HEK293 (cell line): ENCODE measurements around the gene HES1.

Experiments
- BCL11B ChIP-seq: fragments of 450-650 bp; formaldehyde crosslinking; IDR thresholded peaks from 2 replicates; pipeline ENCODE4 v1.5.1; 2016; ENCODE audit warnings: low read depth, missing biosample characterization, missing genetic modification characterization
- GFI1B ChIP-seq: fragments of 450-650 bp; formaldehyde crosslinking; IDR thresholded peaks from 2 replicates; pipeline ENCODE4 v1.5.1; 2016; ENCODE audit warnings: missing biosample characterization, missing genetic modification characterization
- GLIS1 ChIP-seq: fragments of 450-650 bp; formaldehyde crosslinking; IDR thresholded peaks from 2 replicates; pipeline ENCODE4 v1.5.1; 2016; ENCODE audit warnings: missing biosample characterization, missing genetic modification characterization
- HOXC10 ChIP-seq: sonication (generic); formaldehyde crosslinking; IDR thresholded peaks from 2 replicates; pipeline ENCODE4 v1.8.1; 2023; ENCODE audit warnings: mild to moderate bottlenecking, missing genetic modification reagents
- KLF16 ChIP-seq: fragments of 450-650 bp; formaldehyde crosslinking; IDR thresholded peaks from 2 replicates; pipeline ENCODE4 v1.5.1; 2017; ENCODE audit warnings: missing biosample characterization, missing genetic modification characterization
- OSR2 ChIP-seq: fragments of 450-650 bp; formaldehyde crosslinking; IDR thresholded peaks from 2 replicates; pipeline ENCODE4 v1.5.1; 2016; ENCODE audit warnings: missing biosample characterization, missing genetic modification characterization
- SCRT1 ChIP-seq: fragments of 450-650 bp; formaldehyde crosslinking; IDR thresholded peaks from 2 replicates; pipeline ENCODE4 v1.5.1; 2016; ENCODE audit warnings: missing biosample characterization, missing genetic modification characterization, borderline replicate concordance
- SP2 ChIP-seq: fragments of 450-650 bp; formaldehyde crosslinking; IDR thresholded peaks from 2 replicates; pipeline ENCODE4 v1.5.1; 2016; ENCODE audit warnings: missing biosample characterization, missing genetic modification characterization
- SP7 ChIP-seq: fragments of 450-650 bp; formaldehyde crosslinking; IDR thresholded peaks from 2 replicates; pipeline ENCODE4 v1.5.1; 2016; ENCODE audit warnings: missing biosample characterization, missing genetic modification characterization
- ZBTB1 ChIP-seq: fragments of 450-650 bp; formaldehyde crosslinking; IDR thresholded peaks from 2 replicates; pipeline ENCODE4 v1.5.1; 2016; ENCODE audit warnings: missing biosample characterization, missing genetic modification characterization
- ZBTB17 ChIP-seq: fragments of 450-650 bp; formaldehyde crosslinking; IDR thresholded peaks from 2 replicates; pipeline ENCODE4 v1.5.1; 2016; ENCODE audit warnings: missing biosample characterization, missing genetic modification characterization
- ZBTB21 ChIP-seq: fragments of 450-650 bp; formaldehyde crosslinking; IDR thresholded peaks from 2 replicates; pipeline ENCODE4 v1.5.1; 2017; ENCODE audit warnings: missing biosample characterization, missing genetic modification characterization
- ZFP37 ChIP-seq: fragments of 450-650 bp; formaldehyde crosslinking; IDR thresholded peaks from 2 replicates; pipeline ENCODE4 v1.5.1; 2016; ENCODE audit warnings: missing biosample characterization, missing genetic modification characterization
- ZNF140 ChIP-seq: fragments of 450-650 bp; formaldehyde crosslinking; IDR thresholded peaks from 2 replicates; pipeline ENCODE4 v1.5.1; 2016; ENCODE audit warnings: missing biosample characterization, missing genetic modification characterization
- ZNF23 ChIP-seq: fragments of 450-650 bp; formaldehyde crosslinking; IDR thresholded peaks from 2 replicates; pipeline ENCODE4 v1.5.1; 2016; ENCODE audit warnings: missing biosample characterization, missing genetic modification characterization, borderline replicate concordance
- ZNF311 ChIP-seq: fragments of 450-650 bp; formaldehyde crosslinking; IDR thresholded peaks from 2 replicates; pipeline ENCODE4 v1.5.1; 2017; ENCODE audit warnings: missing biosample characterization, missing genetic modification characterization, borderline replicate concordance
- ZNF341 ChIP-seq: fragments of 450-650 bp; formaldehyde crosslinking; IDR thresholded peaks from 2 replicates; pipeline ENCODE4; 2016; ENCODE audit warnings: low read depth, missing biosample characterization, missing genetic modification characterization
- ZNF521 ChIP-seq: fragments of 450-650 bp; formaldehyde crosslinking; IDR thresholded peaks from 2 replicates; pipeline ENCODE4 v1.5.1; 2017; ENCODE audit warnings: missing biosample characterization, mild to moderate bottlenecking, missing genetic modification characterization
- ZNF548 ChIP-seq: fragments of 450-650 bp; formaldehyde crosslinking; IDR thresholded peaks from 2 replicates; pipeline ENCODE4 v1.5.1; 2016; ENCODE audit warnings: missing biosample characterization, missing genetic modification characterization
- ZNF600 ChIP-seq: fragments of 450-650 bp; formaldehyde crosslinking; IDR thresholded peaks from 2 replicates; pipeline ENCODE4 v1.5.1; 2016; ENCODE audit warnings: missing biosample characterization, missing genetic modification characterization
- ZNF610 ChIP-seq: fragments of 450-650 bp; formaldehyde crosslinking; IDR thresholded peaks from 2 replicates; pipeline ENCODE4 v1.5.1; 2016; ENCODE audit warnings: missing biosample characterization, missing genetic modification characterization, borderline replicate concordance
- ZNF629 ChIP-seq: fragments of 450-650 bp; formaldehyde crosslinking; IDR thresholded peaks from 2 replicates; pipeline ENCODE4 v1.5.1; 2017; ENCODE audit warnings: missing biosample characterization, missing genetic modification characterization
- ZNF658 ChIP-seq: fragments of 450-650 bp; formaldehyde crosslinking; IDR thresholded peaks from 2 replicates; pipeline ENCODE4; 2016; ENCODE audit warnings: missing biosample characterization, missing genetic modification characterization
- ZNF747 ChIP-seq: fragments of 450-650 bp; formaldehyde crosslinking; IDR thresholded peaks from 2 replicates; pipeline ENCODE4 v1.5.1; 2016; ENCODE audit warnings: missing biosample characterization, missing genetic modification characterization
- ZNF768 ChIP-seq: fragments of 450-650 bp; formaldehyde crosslinking; IDR thresholded peaks from 2 replicates; pipeline ENCODE4 v1.5.1; 2018; ENCODE audit warnings: missing biosample characterization, mild to moderate bottlenecking, missing genetic modification characterization
- ZNF776 ChIP-seq: fragments of 450-650 bp; formaldehyde crosslinking; IDR thresholded peaks from 2 replicates; pipeline ENCODE4 v1.5.0; 2017; ENCODE audit warnings: missing biosample characterization, missing genetic modification characterization, borderline replicate concordance
- ZSCAN30 ChIP-seq: fragments of 450-650 bp; IDR thresholded peaks from 2 replicates; pipeline ENCODE4 v1.5.1; 2018; ENCODE audit warnings: missing biosample characterization, mild to moderate bottlenecking, missing genetic modification characterization, moderate library complexity
- TF ChIP-seq, protein P1 (sequence below): fragments of 450-650 bp; IDR thresholded peaks from 2 replicates; pipeline ENCODE4 v1.5.1; 2018; ENCODE audit warnings: missing biosample characterization, mild to moderate bottlenecking, missing genetic modification characterization
- TF ChIP-seq, protein P2 (sequence below): fragments of 450-650 bp; formaldehyde crosslinking; IDR thresholded peaks from 2 replicates; pipeline ENCODE4 v1.5.1; 2016; ENCODE audit warnings: missing biosample characterization, missing genetic modification characterization
- TF ChIP-seq, protein P3 (sequence below): fragments of 450-650 bp; formaldehyde crosslinking; IDR thresholded peaks from 2 replicates; pipeline ENCODE4 v1.5.1; 2016; ENCODE audit warnings: missing biosample characterization, missing genetic modification characterization
- TF ChIP-seq, protein P4 (sequence below): fragments of 450-650 bp; formaldehyde crosslinking; IDR thresholded peaks from 2 replicates; pipeline ENCODE4 v1.5.1; 2017; ENCODE audit warnings: missing biosample characterization, missing genetic modification characterization
- TF ChIP-seq, protein P5 (sequence below): fragments of 450-650 bp; IDR thresholded peaks from 2 replicates; pipeline ENCODE4 v1.5.1; 2018; ENCODE audit warnings: missing biosample characterization, missing genetic modification characterization
- TF ChIP-seq, protein P6 (sequence below): fragments of 450-650 bp; formaldehyde crosslinking; IDR thresholded peaks from 2 replicates; pipeline ENCODE4 v1.5.1; 2016; ENCODE audit warnings: missing biosample characterization, missing genetic modification characterization, low read depth

Gene HES1

DNA sequence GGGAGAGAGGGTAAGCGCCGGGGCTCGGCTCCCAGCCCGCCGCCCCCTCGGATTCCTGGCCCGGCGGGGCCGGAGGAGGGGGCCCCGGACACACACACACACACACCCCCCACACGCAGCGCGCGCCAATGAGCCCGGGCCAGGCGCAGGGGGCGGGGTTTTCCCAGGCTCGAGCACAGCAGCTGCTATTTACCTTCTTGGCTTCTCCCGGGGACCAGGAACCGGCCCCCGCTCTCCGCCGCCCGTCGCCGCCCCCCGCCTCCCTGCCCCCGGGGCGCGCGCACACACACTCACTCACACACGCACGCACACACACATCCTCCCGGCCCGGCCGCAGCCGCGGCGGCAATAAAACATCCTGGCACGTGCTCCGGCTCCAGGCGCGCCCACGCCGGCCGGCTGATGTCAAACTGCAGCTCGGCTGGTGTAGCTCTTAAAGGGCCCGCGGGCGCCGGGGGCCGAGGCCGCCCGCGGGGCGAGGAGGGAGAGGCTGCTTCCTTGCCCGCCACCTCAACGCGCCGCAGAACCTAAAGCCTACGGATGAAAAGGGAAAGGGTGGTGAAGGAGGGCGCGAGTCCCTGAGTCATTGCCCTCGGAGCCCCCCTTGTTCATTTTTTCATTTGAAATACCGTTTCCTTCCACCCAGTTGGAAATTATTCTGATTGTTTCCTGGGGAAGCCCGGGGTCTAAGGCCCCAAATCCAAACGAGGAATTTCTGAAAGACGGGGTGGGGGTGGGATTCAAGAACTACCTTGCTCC is 1.0 kb upstream of the HES1 start (continued):
- TF ChIP-seq ZFP37 (peak; percentile 90), ZNF341 (tag by site-specific recombination) (peak; percentile 87), ZNF747 (tag by site-specific recombination) (no peak), ZNF548 (tag by site-specific recombination) (no peak), ZNF658 (tag by site-specific recombination) (no peak), BCL11B (peak; percentile 99), ZSCAN30 (tag by site-specific recombination) (peak; percentile 98), GLIS1 (tag by site-specific recombination) (peak; percentile 99), ZBTB17 (tag by site-specific recombination) (peak; percentile 87), ZNF776 (no peak), SCRT1 (tag by site-specific recombination) (no peak), HOXC10 (CRISPR knock-in tag) (no peak), ZNF521 (tag by site-specific recombination) (no peak), ZNF768 (tag by site-specific recombination) (no peak), ZNF629 (tag by site-specific recombination) (peak; percentile 96), ZNF311 (no peak), ZNF140 (tag by site-specific recombination) (no peak), ZNF23 (tag by site-specific recombination) (no peak), ZBTB1 (tag by site-specific recombination) (peak; percentile 100), ZNF610 (tag by site-specific recombination) (peak; percentile 86; the same call in 1 of the 2 replicates), ZNF600 (tag by site-specific recombination) (peak; percentile 71; the same call in 1 of the 2 replicates), KLF16 (tag by site-specific recombination) (peak; percentile 99), GFI1B (peak; percentile 94), SP7 (tag by site-specific recombination) (peak; percentile 99), OSR2 (peak; percentile 98), SP2 (tag by site-specific recombination) (peak; percentile 88), ZBTB21 (peak; percentile 83)
- TF ChIP-seq, protein P1, sequence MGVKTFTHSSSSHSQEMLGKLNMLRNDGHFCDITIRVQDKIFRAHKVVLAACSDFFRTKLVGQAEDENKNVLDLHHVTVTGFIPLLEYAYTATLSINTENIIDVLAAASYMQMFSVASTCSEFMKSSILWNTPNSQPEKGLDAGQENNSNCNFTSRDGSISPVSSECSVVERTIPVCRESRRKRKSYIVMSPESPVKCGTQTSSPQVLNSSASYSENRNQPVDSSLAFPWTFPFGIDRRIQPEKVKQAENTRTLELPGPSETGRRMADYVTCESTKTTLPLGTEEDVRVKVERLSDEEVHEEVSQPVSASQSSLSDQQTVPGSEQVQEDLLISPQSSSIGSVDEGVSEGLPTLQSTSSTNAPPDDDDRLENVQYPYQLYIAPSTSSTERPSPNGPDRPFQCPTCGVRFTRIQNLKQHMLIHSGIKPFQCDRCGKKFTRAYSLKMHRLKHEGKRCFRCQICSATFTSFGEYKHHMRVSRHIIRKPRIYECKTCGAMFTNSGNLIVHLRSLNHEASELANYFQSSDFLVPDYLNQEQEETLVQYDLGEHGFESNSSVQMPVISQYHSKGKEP (tag by site-specific recombination) = peak; percentile 86
- TF ChIP-seq, protein P2, sequence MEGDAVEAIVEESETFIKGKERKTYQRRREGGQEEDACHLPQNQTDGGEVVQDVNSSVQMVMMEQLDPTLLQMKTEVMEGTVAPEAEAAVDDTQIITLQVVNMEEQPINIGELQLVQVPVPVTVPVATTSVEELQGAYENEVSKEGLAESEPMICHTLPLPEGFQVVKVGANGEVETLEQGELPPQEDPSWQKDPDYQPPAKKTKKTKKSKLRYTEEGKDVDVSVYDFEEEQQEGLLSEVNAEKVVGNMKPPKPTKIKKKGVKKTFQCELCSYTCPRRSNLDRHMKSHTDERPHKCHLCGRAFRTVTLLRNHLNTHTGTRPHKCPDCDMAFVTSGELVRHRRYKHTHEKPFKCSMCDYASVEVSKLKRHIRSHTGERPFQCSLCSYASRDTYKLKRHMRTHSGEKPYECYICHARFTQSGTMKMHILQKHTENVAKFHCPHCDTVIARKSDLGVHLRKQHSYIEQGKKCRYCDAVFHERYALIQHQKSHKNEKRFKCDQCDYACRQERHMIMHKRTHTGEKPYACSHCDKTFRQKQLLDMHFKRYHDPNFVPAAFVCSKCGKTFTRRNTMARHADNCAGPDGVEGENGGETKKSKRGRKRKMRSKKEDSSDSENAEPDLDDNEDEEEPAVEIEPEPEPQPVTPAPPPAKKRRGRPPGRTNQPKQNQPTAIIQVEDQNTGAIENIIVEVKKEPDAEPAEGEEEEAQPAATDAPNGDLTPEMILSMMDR = no peak
- TF ChIP-seq, protein P3, sequence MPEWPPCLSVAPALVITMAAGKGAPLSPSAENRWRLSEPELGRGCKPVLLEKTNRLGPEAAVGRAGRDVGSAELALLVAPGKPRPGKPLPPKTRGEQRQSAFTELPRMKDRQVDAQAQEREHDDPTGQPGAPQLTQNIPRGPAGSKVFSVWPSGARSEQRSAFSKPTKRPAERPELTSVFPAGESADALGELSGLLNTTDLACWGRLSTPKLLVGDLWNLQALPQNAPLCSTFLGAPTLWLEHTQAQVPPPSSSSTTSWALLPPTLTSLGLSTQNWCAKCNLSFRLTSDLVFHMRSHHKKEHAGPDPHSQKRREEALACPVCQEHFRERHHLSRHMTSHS (tag by site-specific recombination) = peak; percentile 100
- TF ChIP-seq, protein P4, sequence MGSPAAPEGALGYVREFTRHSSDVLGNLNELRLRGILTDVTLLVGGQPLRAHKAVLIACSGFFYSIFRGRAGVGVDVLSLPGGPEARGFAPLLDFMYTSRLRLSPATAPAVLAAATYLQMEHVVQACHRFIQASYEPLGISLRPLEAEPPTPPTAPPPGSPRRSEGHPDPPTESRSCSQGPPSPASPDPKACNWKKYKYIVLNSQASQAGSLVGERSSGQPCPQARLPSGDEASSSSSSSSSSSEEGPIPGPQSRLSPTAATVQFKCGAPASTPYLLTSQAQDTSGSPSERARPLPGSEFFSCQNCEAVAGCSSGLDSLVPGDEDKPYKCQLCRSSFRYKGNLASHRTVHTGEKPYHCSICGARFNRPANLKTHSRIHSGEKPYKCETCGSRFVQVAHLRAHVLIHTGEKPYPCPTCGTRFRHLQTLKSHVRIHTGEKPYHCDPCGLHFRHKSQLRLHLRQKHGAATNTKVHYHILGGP (tag by site-specific recombination) = peak; percentile 39; the same call in 1 of the 2 replicates
- TF ChIP-seq, protein P5, sequence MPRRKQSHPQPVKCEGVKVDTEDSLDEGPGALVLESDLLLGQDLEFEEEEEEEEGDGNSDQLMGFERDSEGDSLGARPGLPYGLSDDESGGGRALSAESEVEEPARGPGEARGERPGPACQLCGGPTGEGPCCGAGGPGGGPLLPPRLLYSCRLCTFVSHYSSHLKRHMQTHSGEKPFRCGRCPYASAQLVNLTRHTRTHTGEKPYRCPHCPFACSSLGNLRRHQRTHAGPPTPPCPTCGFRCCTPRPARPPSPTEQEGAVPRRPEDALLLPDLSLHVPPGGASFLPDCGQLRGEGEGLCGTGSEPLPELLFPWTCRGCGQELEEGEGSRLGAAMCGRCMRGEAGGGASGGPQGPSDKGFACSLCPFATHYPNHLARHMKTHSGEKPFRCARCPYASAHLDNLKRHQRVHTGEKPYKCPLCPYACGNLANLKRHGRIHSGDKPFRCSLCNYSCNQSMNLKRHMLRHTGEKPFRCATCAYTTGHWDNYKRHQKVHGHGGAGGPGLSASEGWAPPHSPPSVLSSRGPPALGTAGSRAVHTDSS (tag by site-specific recombination) = 0 out of 2 replicates have a peak, but pooled peaks have one; percentile 14
- TF ChIP-seq, protein P6, sequence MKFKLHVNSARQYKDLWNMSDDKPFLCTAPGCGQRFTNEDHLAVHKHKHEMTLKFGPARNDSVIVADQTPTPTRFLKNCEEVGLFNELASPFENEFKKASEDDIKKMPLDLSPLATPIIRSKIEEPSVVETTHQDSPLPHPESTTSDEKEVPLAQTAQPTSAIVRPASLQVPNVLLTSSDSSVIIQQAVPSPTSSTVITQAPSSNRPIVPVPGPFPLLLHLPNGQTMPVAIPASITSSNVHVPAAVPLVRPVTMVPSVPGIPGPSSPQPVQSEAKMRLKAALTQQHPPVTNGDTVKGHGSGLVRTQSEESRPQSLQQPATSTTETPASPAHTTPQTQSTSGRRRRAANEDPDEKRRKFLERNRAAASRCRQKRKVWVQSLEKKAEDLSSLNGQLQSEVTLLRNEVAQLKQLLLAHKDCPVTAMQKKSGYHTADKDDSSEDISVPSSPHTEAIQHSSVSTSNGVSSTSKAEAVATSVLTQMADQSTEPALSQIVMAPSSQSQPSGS (tag by site-specific recombination) = peak; percentile 69; the same call in 1 of the 2 replicates
